ENCODE results near the gene ZBTB48.

ZBTB48 gene

DNA sequence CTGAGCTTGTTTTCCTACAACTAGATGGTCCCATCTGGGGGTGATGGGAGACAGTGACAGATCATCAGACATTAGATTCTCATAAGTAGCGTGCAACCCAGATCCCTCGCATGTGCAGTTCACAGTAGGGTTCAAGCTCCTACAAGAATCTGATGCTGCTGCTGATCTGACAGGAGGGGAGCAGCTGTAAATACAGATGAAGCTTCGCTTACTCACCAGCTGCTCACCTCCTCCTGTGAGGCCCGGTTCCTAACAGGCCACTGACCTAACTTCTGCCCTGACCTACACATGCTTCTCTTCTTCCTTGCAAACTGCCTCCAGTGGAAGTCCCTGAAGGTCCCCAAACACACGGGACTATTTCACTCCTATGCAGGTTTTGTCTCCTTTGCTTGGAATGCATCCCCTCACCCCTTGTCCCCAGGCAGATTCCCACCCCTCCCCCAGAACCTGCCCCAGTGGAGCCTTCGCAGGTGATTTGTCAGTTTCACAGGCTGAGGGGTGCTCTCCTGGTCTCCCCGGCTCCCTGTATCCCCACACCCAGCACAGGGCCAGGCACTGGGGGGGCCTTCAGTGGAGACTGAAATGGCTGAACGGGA is 5.7 kb upstream of the ZBTB48 start:
- DNase-seq, result no peak

DNA sequence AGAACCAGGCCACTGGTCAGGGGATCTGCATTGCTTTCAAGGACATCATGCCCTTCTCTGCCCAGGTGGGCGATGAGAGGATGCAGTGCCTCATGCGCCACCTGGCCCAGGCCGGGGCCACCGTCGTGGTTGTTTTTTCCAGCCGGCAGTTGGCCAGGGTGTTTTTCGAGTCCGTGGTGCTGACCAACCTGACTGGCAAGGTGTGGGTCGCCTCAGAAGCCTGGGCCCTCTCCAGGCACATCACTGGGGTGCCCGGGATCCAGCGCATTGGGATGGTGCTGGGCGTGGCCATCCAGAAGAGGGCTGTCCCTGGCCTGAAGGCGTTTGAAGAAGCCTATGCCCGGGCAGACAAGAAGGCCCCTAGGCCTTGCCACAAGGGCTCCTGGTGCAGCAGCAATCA is 5.0 kb upstream of the ZBTB48 start:
- DNase-seq, result no peak

DNA sequence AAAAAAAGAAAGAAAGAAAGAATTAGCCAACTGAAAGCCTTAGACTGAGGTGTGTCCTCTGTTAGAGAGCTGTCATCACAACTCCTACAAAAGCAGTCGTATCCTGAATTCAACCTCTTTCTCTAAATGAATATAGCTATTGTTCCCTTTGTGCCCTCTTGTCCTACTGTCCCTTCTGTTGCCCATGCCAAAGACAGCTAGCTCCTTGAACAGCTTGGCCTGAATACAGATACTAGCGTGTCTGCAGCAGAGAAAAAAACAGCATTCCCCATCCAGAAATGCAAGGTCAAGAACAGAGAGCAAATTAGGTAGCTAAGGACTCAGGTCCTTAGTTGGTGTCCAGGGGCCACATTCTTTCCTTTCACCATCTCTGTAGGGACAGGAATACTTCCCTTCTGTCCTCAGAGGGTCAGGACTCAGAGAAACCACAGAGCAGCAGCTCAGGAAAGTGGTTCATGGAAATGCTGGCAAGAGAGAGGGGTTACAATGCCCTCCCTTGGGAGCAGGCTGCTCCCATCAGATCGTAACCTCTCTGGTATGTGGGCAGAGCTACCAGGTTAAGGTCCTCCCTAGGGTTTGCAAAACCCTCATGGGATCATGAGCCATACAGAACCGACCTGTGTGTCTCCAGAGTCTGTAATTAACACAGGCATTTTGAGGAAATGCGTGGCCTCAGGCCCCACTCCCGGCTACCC is 1.8 kb upstream of the ZBTB48 start:
- DNase-seq, result no peak

DNA sequence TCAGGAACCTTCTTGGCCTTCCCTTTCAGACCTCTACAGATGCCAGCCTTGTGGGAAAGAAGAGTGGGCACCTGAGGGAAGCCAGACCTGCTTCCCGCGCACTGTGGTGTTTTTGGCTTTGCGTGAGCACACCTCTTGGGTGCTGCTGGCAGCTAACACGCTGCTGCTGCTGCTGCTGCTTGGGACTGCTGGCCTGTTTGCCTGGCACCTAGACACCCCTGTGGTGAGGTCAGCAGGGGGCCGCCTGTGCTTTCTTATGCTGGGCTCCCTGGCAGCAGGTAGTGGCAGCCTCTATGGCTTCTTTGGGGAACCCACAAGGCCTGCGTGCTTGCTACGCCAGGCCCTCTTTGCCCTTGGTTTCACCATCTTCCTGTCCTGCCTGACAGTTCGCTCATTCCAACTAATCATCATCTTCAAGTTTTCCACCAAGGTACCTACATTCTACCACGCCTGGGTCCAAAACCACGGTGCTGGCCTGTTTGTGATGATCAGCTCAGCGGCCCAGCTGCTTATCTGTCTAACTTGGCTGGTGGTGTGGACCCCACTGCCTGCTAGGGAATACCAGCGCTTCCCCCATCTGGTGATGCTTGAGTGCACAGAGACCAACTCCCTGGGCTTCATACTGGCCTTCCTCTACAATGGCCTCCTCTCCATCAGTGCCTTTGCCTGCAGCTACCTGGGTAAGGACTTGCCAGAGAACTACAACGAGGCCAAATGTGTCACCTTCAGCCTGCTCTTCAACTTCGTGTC is 995 bp upstream of the ZBTB48 start:
- no peak for DNase-seq

DNA sequence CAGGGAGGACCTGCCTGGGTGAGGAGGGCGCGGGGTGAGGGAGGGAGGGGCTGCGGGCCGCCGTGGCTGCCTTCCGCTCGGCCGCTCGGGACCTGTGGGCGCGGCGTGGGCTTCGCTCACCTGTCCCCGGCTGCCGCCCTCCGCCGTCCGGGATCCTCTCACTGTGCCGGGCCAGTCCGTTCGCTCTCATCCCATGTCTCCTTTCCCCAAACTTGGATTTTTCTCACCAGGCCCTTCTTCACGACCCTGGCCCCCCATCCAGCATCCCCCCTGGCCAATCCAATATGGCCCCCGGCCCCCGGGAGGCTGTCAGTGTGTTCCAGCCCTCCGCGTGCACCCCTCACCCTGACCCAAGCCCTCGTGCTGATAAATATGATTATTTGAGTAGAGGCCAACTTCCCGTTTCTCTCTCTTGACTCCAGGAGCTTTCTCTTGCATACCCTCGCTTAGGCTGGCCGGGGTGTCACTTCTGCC is 362 bp downstream of the ZBTB48 start:
- DNase-seq, result no peak

DNA sequence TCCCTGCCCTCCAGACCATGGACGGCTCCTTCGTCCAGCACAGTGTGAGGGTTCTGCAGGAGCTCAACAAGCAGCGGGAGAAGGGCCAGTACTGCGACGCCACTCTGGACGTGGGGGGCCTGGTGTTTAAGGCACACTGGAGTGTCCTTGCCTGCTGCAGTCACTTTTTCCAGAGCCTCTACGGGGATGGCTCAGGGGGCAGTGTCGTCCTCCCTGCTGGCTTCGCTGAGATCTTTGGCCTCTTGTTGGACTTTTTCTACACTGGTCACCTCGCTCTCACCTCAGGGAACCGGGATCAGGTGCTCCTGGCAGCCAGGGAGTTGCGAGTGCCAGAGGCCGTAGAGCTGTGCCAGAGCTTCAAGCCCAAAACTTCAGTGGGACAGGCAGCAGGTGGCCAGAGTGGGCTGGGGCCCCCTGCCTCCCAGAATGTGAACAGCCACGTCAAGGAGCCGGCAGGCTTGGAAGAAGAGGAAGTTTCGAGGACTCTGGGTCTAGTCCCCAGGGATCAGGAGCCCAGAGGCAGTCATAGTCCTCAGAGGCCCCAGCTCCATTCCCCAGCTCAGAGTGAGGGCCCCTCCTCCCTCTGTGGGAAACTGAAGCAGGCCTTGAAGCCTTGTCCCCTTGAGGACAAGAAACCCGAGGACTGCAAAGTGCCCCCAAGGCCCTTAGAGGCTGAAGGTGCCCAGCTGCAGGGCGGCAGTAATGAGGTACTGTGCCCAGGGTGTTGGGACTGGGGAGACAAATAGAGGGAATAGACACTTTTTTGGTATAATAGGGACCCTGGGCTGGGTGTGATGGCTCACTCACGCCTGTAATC is 1.0 kb downstream of the ZBTB48 start:
- no peak for DNase-seq

DNA sequence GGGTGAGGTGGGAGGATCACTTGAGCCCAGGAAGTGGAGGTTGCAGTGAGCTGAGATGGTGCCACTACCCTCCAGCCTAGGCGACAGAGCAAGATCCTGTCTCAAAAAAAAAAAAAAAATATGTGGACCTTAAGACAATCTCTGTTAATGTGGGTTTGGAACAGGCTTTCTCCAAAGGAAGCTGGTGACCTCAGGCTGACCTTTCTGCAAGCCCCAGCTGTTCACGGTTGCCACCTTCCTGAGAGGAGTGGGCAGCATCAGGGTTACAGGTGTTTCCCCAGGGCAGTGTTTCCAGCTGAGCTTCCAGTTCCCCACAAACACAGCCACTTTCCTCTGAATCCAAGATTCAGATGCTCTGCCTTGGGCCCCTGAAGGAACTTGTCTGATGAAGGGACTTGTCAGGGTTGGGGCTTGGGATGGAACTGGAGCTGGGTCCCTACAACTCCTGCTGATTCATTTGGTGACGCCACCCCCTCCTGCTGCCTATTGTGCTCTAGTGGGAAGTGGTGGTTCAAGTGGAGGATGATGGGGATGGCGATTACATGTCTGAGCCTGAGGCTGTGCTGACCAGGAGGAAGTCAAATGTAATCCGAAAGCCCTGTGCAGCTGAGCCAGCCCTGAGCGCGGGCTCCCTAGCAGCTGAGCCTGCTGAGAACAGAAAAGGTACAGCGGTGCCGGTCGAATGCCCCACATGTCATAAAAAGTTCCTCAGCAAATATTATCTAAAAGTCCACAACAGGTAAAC is 1.9 kb downstream of the ZBTB48 start:
- no peak for DNase-seq

DNA sequence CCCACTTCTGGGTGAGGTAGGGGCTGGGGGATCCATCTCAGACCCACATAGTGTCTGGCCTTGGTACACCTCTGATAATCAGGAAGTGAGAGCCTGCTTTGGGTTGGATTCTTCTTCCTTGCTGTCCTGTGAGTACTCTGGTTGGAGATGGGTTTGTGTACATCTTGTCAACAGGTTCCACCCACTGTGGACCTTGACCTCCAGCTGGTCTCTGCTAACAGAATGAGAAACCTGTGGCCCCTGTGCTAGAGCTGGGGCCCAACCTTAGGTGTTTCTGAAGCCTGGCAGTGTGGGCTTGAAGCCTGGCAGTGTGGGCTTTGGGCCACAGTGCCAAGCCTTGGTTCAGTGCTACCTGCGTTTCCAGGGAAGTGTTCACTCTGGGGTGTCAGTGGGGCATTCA is 2.6 kb downstream of the ZBTB48 start:
- no peak for DNase-seq

DNA sequence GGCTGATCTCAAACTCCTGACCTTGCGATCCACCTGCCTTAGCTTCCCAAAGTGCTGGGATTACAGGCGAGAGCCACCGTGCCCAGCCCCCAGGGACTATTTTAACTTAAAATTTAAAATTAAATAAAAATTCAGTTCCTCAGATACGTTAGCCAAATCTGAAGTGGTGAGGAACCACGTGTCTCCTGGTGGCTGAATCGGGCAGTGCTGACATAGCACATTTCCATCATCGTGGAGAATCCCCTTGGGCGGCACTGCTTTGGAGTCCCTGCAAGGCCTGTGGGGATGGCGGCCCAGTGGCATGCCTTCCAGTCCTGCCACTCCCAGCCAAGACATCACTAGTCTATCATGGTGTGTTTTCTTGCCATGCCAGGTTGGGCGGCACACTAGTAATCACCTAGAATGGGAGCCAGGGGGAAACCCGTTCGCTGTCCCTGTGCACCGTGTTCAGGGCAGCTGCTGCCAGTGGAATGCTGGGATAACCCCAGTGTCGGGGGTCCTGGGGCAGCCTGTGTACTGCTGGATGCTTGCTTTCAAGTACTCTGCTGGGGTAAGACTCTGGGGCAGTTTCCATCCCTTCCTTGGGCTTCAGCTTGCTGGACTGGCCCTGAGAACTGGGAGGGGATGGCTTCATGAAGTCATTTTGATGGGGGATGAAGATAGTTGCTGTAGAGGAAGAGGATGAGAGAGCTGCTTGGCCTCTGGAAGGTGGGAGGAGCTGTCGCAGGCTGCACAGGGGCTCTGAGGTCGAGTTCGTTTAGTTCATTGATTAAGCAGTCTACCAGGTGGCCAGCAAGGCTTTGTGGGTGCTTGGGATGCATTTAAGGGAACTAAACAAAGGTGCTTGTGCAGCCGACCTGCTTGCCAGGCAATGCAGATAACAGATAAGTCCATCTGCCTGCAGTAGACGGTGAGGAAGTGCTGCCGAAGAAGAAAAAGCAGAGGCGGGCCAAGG is 4.6 kb downstream of the ZBTB48 start:
- no peak for DNase-seq

DNA sequence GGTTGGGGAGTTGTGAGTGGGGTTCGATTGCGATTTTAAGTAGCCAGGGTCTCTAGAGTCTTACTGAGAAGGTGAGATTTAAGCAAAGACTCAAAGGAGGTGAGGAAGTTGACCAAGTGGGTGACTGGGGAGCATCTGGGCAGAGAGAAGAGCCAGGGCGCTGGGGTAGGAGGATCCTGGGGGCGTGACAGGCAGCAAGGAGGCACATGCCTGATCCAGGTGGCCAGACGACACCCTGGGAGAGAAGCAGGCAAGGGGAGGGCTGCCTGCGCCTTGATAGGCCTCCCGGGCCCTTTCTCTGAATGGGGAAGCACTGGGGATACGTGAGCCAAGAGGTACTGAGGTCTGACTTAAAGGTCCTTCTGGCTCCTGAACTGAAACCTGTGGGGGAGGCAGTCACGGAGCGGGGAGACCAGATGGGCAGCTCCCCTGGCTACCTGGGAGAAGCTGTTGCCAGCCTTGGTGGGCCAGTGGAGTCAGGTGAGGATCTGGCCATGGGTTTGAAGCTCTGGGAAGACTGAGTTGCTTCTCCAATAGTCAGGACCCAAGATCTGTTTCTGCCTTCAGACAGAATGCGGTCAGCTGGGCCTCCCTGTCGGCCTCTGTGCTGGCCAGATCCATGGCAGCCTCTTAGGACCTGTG is 5.4 kb downstream of the ZBTB48 start:
- DNase-seq, result no peak

DNA sequence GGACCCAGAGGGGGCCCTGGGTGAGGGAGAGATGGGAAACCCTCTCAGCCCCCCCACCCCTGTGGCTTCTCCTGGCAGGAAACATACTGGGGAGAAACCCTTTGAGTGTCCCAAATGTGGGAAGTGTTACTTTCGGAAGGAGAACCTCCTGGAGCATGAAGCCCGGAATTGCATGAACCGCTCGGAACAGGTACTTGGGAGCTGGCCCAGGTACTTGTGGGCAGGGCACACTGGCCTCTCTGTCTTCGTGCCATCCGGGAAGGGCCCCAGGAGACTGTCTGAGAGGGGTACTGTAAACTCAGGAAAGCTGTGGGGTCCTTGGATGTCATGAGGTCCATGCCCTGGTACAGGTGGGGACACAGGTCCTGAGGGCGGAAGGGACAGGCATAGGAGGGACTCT is 6.0 kb downstream of the ZBTB48 start:
- DNase-seq, result no peak

DNA sequence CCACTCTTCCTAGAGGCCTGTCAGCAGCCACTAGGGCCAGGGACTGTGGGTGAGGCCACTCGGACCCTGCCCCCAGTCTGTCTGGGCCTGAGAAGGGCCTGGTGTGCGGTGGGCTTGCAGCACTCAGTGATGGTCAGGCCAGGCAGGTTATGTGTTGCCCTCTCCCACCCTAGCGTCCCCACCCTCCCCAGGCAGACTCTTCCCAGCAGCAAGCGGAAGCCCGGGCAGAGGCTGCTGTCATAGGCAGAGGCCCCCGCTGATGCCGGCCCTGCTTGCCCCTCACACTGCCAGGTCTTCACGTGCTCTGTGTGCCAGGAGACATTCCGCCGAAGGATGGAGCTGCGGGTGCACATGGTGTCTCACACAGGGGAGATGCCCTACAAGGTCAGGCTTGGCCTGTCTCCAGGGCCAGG is 6.6 kb downstream of the ZBTB48 start:
- no peak for DNase-seq

DNA sequence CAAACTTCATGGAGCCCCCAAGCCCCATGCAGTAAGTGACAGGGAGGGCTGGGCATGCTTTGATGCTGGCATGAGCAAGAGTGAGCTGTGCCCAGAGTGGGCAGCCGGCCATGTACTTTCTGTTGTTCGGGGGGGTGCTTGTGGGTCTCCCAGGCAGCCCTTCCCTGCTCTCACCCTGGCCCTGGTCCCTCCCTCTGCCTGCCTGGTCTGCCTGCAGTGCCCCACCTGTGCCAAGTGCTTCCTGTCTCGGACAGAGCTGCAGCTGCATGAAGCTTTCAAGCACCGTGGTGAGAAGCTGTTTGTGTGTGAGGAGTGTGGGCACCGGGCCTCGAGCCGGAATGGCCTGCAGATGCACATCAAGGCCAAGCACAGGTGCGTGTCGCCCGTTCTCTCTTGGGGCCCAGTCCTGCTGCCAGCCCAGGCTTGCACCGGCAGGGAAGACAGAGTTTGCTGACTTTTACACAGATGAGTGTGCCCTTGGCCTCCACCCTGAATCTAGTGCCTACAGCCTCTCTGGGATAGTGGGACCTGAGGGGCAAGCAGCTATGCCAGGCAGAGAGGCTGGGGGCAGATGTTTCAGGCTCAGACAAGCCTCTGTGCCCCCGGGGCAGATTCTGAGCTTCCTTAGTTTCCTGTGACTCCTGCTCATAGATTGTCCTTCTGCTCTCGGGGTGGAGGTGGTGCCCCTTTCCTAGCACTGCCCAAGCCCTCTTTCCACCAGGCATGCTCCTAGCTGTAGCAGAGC is 7.6 kb downstream of the ZBTB48 start:
- DNase-seq, result no peak

DNA sequence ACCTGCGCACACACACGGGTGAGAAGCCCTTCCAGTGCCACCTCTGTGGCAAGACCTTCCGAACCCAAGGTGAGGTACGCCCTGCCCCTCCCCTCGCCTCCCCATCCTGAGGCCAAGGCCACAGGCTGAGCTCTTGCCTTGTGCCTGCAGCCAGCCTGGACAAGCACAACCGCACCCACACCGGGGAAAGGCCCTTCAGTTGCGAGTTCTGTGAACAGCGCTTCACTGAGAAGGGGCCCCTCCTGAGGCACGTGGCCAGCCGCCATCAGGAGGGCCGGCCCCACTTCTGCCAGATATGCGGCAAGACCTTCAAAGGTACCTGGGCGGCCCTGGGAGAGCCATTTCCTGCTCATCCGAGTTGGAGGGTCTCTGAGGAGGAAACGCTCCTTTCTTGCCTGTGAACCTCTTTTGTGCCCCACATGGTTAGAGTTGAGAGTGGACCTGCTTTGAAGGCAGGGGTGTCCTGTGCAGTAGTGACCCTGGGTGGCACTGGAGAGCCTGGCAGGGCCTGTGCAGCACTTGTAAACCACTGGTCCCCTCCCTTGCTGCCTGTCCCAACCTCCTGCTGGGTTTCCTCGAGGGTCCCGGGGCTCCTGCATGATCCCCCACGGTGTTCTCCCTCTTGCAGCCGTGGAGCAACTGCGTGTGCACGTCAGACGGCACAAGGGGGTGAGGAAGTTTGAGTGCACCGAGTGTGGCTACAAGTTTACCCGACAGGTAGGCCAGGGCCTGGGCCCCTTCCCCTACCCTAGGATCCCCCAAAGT is 8.5 kb downstream of the ZBTB48 start:
- no peak for DNase-seq

DNA sequence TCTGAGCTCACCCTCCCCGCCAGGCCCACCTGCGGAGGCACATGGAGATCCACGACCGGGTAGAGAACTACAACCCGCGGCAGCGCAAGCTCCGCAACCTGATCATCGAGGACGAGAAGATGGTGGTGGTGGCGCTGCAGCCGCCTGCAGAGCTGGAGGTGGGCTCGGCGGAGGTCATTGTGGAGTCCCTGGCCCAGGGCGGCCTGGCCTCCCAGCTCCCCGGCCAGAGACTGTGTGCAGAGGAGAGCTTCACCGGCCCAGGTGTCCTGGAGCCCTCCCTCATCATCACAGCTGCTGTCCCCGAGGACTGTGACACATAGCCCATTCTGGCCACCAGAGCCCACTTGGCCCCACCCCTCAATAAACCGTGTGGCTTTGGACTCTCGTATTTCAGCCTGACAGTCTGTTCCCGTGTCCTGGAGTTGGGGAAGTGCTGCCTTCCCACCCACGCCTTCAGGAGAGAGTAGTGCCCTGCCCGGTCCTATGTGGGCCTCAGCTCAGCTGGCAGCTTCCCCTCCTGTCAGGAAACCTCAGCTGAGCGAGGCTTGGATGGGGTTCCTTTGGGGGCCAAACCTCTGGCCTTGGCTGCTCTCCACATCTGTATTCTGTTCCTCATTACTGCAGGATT is 9.2 kb downstream of the ZBTB48 start:
- no peak for DNase-seq

DNA sequence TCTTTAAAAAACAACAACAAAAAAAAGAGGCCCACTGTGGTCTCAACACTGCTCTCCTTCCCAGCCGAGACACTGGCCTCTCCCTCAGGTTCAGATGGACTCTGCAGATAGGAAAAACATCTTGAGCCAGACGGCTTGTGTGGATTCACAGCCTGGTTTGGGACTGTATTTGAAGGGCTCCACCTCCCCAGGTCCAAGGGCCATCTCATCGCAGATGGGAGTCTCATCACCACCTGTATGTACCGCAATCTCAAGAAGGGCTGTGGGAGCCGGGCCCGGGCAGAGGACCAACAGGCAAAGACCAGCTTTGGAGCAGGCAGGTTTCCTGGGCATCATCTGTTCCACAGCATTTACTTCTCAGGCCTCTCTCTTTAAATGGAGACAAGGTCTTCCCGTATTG is 10.3 kb downstream of the ZBTB48 start:
- no peak for DNase-seq

DNA sequence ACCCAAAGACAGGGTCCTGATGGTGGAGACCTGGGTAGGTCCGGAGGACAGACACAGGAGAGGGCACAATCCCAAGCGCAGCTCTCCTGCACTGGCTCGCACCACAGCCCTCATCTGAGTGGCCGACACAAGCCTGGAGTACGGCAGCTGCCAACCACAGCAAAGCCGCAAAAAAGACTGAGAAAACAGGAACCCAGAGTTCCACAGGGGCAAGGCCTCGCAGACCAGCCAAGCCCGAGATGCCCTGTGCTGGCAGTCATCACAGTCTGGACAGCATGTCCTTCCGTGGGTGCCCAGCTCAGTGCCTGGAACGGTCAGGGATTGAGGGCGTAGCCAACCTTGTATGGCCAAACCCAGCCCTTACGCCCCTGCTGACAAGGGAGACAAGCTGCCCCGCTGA is 11.4 kb downstream of the ZBTB48 start:
- DNase-seq, result no peak

DNA sequence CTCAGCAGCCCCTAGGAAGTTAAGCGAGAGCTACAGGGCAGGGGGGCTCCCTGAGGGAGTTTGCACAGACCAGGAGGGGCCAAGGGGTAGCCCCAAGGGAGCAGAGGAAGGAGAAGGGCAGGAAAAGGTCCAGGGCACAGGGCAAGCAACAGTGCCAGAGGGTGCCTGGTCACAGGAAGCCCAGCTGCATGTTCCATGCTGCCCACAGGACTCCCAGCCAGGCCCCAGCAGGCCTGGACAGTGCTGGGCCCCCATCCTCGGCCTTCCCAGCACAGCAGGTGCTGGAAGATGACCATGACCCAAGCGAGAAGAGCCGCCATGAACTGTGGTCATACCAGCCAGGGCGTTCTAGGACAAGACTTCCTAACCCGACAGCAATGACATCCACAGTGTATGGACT is 11.8 kb downstream of the ZBTB48 start:
- DNase-seq, result no peak

DNA sequence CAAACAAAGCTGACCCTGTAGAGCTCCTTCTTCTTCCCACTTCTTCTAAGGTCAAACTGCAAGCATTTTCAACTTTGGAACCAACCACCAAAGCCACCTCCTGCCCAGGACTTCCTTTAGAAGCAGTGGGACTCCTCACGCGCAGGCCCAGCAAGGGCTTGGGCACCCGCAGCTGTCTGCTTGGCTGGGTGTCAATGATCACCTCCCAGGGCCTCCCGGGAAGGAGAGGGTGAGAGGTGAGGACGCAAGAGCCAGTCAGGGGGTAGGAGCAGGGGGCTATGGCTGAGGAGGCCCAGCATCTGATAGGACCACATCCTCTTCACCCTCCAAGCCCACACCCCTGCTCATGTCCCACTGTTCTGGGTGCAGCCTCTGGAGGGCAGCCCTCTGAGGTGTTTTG is 12.6 kb downstream of the ZBTB48 start:
- DNase-seq, result no peak

All from COR-L47 (cell line).